H7 (cell line): ENCODE data around the gene TEDC2. TPM values are rescaled to one million over a fixed set of nuclear protein-coding genes. Genes with fewer than 3 reads are reported as not detected.

Experiments used
- DNase-seq: peaks from one replicate; pipeline ENCODE4 v3.0.0; 2012
- H3K27me3 ChIP-seq: 2 replicates; pipeline ENCODE4 v1.6.0; 2011; ENCODE audit warnings: mild to moderate bottlenecking, low read length; ENCODE audit not compliant: control insufficient read depth, insufficient read depth
- H3K36me3 ChIP-seq: replicated peaks from 2 replicates; pipeline ENCODE4 v1.5.1; 2011; ENCODE audit warnings: low read length; ENCODE audit not compliant: control insufficient read depth, insufficient read depth
- H3K4me3 ChIP-seq: 2 replicates; pipeline ENCODE4 v1.5.1; 2011; ENCODE audit warnings: low read depth, mild to moderate bottlenecking, control low read depth, low read length, moderate library complexity; ENCODE audit not compliant: insufficient read depth
- total RNA-seq: library from RNA; depleted of rRNA; stranded (reverse); fragments of >200 nt; shearing (Covaris generic); gene quantifications from 2 replicates; pipeline ENCODE4 v1.2.3, GENCODE V29; 2014

Gene TEDC2
- total RNA-seq, 1 experiment from 2014 or later, result 90.7 TPM

GRCh38 chr16:2485811-2486507 is 26.1 kb downstream of the TEDC2 start:
- H3K36me3 ChIP-seq, result no peaks in the 10 kb centered on the region
- no peak for DNase-seq
- no peak overlapping the region for H3K4me3 ChIP-seq
- no peaks in the 10 kb centered on the region for H3K27me3 ChIP-seq

- no peaks in the 10 kb centered on the region for H3K27me3 ChIP-seq
- no peak overlapping the region for H3K4me3 ChIP-seq
- peak; percentile 89 for DNase-seq
- H3K36me3 ChIP-seq, result no peaks in the 10 kb centered on the region
Observed at GRCh38 chr16:2486645-2487516, 27.0 kb downstream of the TEDC2 start.

GRCh38 chr16:2487517-2487842 is 27.6 kb downstream of the TEDC2 start:
- no peak for DNase-seq
- H3K27me3 ChIP-seq, result no peaks in the 10 kb centered on the region
- no peaks in the 10 kb centered on the region for H3K36me3 ChIP-seq
- no peak overlapping the region for H3K4me3 ChIP-seq

- Histone ChIP-seq H3K4me3 (no peak overlapping the region), H3K36me3 (no peaks in the 10 kb centered on the region), H3K27me3 (no peaks in the 10 kb centered on the region)
- no peak for DNase-seq
Observed at GRCh38 chr16:2487903-2488531, 28.1 kb downstream of the TEDC2 start.

- no peak overlapping the region for H3K4me3 ChIP-seq
- H3K27me3 ChIP-seq, result no peaks in the 10 kb centered on the region
- H3K36me3 ChIP-seq, result no peaks in the 10 kb centered on the region
- DNase-seq, result no peak
Observed at GRCh38 chr16:2489581-2489980, 29.7 kb downstream of the TEDC2 start.

GRCh38 chr16:2490190-2491105 is 30.5 kb downstream of the TEDC2 start:
- Histone ChIP-seq H3K27me3 (no peaks in the 10 kb centered on the region), H3K4me3 (no peak overlapping the region), H3K36me3 (no peaks in the 10 kb centered on the region)
- DNase-seq, result no peak

- no peaks in the 10 kb centered on the region for H3K27me3 ChIP-seq
- no peak overlapping the region for H3K4me3 ChIP-seq
- no peak for DNase-seq
- no peaks in the 10 kb centered on the region; the same call in 1 of the 2 replicates for H3K36me3 ChIP-seq
Observed at GRCh38 chr16:2492292-2492691, 32.4 kb downstream of the TEDC2 start.

- DNase-seq, result no peak
- no peaks in the 10 kb centered on the region for H3K27me3 ChIP-seq
- peaks cover 2% of the 10 kb centered on the region for H3K36me3 ChIP-seq
- H3K4me3 ChIP-seq, result no peak overlapping the region
Observed at GRCh38 chr16:2493605-2494004, 33.7 kb downstream of the TEDC2 start.

GRCh38 chr16:2494616-2495015 is 34.7 kb downstream of the TEDC2 start:
- DNase-seq, result no peak
- H3K4me3 ChIP-seq, result no peak overlapping the region

GRCh38 chr16:2495041-2495440 is 35.1 kb downstream of the TEDC2 start:
- Histone ChIP-seq H3K36me3 (peaks cover 2% of the 10 kb centered on the region), H3K27me3 (no peaks in the 10 kb centered on the region), H3K4me3 (no peak overlapping the region)
- no peak for DNase-seq

More at GRCh38 chr16:2494616-2495015, 34.7 kb downstream of the TEDC2 start:
- H3K27me3 ChIP-seq, result no peaks in the 10 kb centered on the region
- H3K36me3 ChIP-seq, result peaks cover 2% of the 10 kb centered on the region

GRCh38 chr16:2496223-2497115 is 36.6 kb downstream of the TEDC2 start:
- DNase-seq, result no peak
- H3K27me3 ChIP-seq, result no peaks in the 10 kb centered on the region
- no peak overlapping the region for H3K4me3 ChIP-seq
- H3K36me3 ChIP-seq, result peaks cover 2% of the 10 kb centered on the region

- peaks cover 2% of the 10 kb centered on the region for H3K36me3 ChIP-seq
- H3K27me3 ChIP-seq, result no peaks in the 10 kb centered on the region
- H3K4me3 ChIP-seq, result no peak overlapping the region
- DNase-seq, result no peak
Observed at GRCh38 chr16:2497116-2497630, 37.3 kb downstream of the TEDC2 start.
